PC-9 (cell line): Measurements from ENCODE around the gene RYR1. TPM values are rescaled to one million over a fixed set of nuclear protein-coding genes. Genes with fewer than 3 reads are reported as not detected.

Experiments
- BruUV-seq: library from RNA; stranded (reverse); fragments of 400-500 nt; replicated peaks from 2 replicates; lab custom pipeline; 2021; lab: Mats Ljungman, UMichigan
- CTCF ChIA-PET: fragments of 300-600 bp; sonication (Branson Sonifier 250); formaldehyde crosslinking; loops from one replicate; lab custom pipeline; 2022; ENCODE audit warnings: antibody characterized with exemption; lab: Charles Lee
- POLR2A ChIA-PET: fragments of 300-600 bp; sonication (Branson Sonifier 250); formaldehyde crosslinking; loops from one replicate; lab custom pipeline; 2022; ENCODE audit warnings: antibody characterized with exemption; ENCODE audit not compliant: unreplicated experiment; lab: Charles Lee
- DNase-seq, 2 experiments: peaks; one replicate each; pipeline versions ENCODE4 v3.0.0 to v3.0.0-alpha.2; 2015 to 2022; ENCODE audit warnings: mixed read lengths in 1 of 2
- H2AFZ ChIP-seq: fragments of 200-600 bp; sonication (generic); 2 replicates; pipeline ENCODE4 v1.8.1; 2017; ENCODE audit warnings: antibody characterized with exemption
- H3F3A ChIP-seq: fragments of 200-600 bp; sonication (generic); 2 replicates; pipeline ENCODE4 v1.8.1; 2017; ENCODE audit warnings: antibody characterized with exemption, mild to moderate bottlenecking, low read depth; ENCODE audit not compliant: insufficient read depth
- H3K27ac ChIP-seq: fragments of 200-600 bp; sonication (generic); 2 replicates; pipeline ENCODE4 v1.6.1; 2016; ENCODE audit warnings: mixed run types
- H3K27me3 ChIP-seq: fragments of 200-600 bp; sonication (generic); 2 replicates; pipeline ENCODE4 v1.6.1; 2016; ENCODE audit warnings: low read depth, mixed run types; ENCODE audit not compliant: insufficient read depth
- H3K36me3 ChIP-seq: fragments of 200-600 bp; sonication (generic); 2 replicates; pipeline ENCODE4 v1.6.1; 2016; ENCODE audit warnings: low read depth, mixed run types
- H3K4me1 ChIP-seq: fragments of 200-600 bp; sonication (generic); replicated peaks from 2 replicates; pipeline ENCODE4 v1.6.1; 2016; ENCODE audit warnings: mixed run types; ENCODE audit not compliant: insufficient read depth
- H3K4me2 ChIP-seq: fragments of 200-600 bp; sonication (generic); 2 replicates; pipeline ENCODE4 v1.6.1; 2017; ENCODE audit warnings: mixed run types
- H3K4me3 ChIP-seq: fragments of 200-600 bp; sonication (generic); 2 replicates; pipeline ENCODE4 v1.6.1; 2016; ENCODE audit warnings: mixed run types
- H3K79me2 ChIP-seq: fragments of 200-600 bp; sonication (generic); 2 replicates; pipeline ENCODE4 v1.6.1; 2017; ENCODE audit warnings: low read depth, mixed run types
- H3K9me2 ChIP-seq: fragments of 200-600 bp; sonication (generic); 2 replicates; pipeline ENCODE4 v1.8.1; 2017; ENCODE audit warnings: mild to moderate bottlenecking; ENCODE audit not compliant: insufficient read depth
- H3K9me3 ChIP-seq: fragments of 200-600 bp; sonication (generic); 2 replicates; pipeline ENCODE4 v1.8.1; 2016; ENCODE audit warnings: low read depth; ENCODE audit not compliant: insufficient read depth
- H4K20me1 ChIP-seq: fragments of 200-600 bp; sonication (generic); 2 replicates; pipeline ENCODE4 v1.8.1; 2017; ENCODE audit not compliant: insufficient read depth
- CTCF ChIP-seq: fragments of 200-600 bp; sonication (generic); conservative IDR thresholded peaks from 2 replicates; pipeline ENCODE4 v1.6.1; 2017; ENCODE audit warnings: mixed run types, antibody characterized with exemption, mild to moderate bottlenecking, moderate library complexity
- EZH2 ChIP-seq: fragments of 200-600 bp; sonication (generic); IDR thresholded peaks from 2 replicates; pipeline ENCODE4 v1.8.0; 2017; ENCODE audit warnings: antibody characterized with exemption, low read depth
- intact Hi-C: fragments of 100-400 bp; cut with micrococcal nuclease; formaldehyde crosslinking; loops from one replicate; pipeline ENCODE4 v1.10.0; 2022; ENCODE audit not compliant: unreplicated experiment
- total RNA-seq: library from RNA; stranded (reverse); gene quantifications from 2 replicates; pipeline ENCODE4 v1.2.3, GENCODE V29; 2021

RYR1 gene
- total RNA-seq, 1 experiment from 2014 or later, result 1.0 TPM

- ChIA-PET POLR2A (no interaction called here), CTCF (no interaction called here)
- DNase-seq, result no peak
- peaks cover 7% of the 10 kb centered on the region; the same call in 1 of the 2 replicates for H3K4me1 ChIP-seq
- no peaks in the 10 kb centered on the region for H3K9me3 ChIP-seq
- H3F3A ChIP-seq, result peaks cover 3% of the 10 kb centered on the region; the same call in 1 of the 2 replicates
- H2AFZ ChIP-seq, result no peak overlapping the region
- no peak overlapping the region for H3K4me3 ChIP-seq
- intact Hi-C loops, result no loop called here
- H3K9me2 ChIP-seq, result no peaks in the 10 kb centered on the region
- no TSS peak for BruUV-seq
- H3K27me3 ChIP-seq, result no peaks in the 10 kb centered on the region; the same call in 1 of the 2 replicates
- no peaks in the 10 kb centered on the region for H3K36me3 ChIP-seq
- H3K4me2 ChIP-seq, result no peak overlapping the region
- H3K27ac ChIP-seq, result no peak overlapping the region
- no peak for TF ChIP-seq CTCF
- TF ChIP-seq EZH2, result no peak
- no peaks in the 10 kb centered on the region for H3K79me2 ChIP-seq
- H4K20me1 ChIP-seq, result no peaks in the 10 kb centered on the region
These were observed 130.0 kb downstream of the RYR1 start for GRCh38 chr19:38563475-38563874.

- DNase-seq, result peak in 1 of 2 experiments; percentile 8
- no peaks in the 10 kb centered on the region for H3K9me3 ChIP-seq
- intact Hi-C loops, result no loop called here
- H3K4me2 ChIP-seq, result peak overlapping the region; percentile 31; the same call in 1 of the 2 replicates
- no peaks in the 10 kb centered on the region for H3K79me2 ChIP-seq
- no peaks in the 10 kb centered on the region for H3K9me2 ChIP-seq
- no peak overlapping the region for H3K27ac ChIP-seq
- H3K27me3 ChIP-seq, result no peaks in the 10 kb centered on the region; the same call in 1 of the 2 replicates
- H3K4me3 ChIP-seq, result no peak overlapping the region
- POLR2A ChIA-PET, result no interaction called here
- TF ChIP-seq CTCF (no peak), EZH2 (no peak)
- no peaks in the 10 kb centered on the region for H4K20me1 ChIP-seq
- no peak overlapping the region for H2AFZ ChIP-seq
- peaks cover 8% of the 10 kb centered on the region; the same call in 1 of the 2 replicates for H3F3A ChIP-seq
- BruUV-seq, result no TSS peak
- CTCF ChIA-PET, result no interaction called here
- H3K4me1 ChIP-seq, result 0 out of 2 replicates have a peak, but pooled peaks cover under 1% of the 10 kb centered on the region
- no peaks in the 10 kb centered on the region for H3K36me3 ChIP-seq
These were observed 131.6 kb downstream of the RYR1 start for GRCh38 chr19:38564981-38565690.

GRCh38 chr19:38565691-38566105, 132.2 kb downstream of the RYR1 start:
- intact Hi-C loops, result no loop called here
- Histone ChIP-seq H3K27ac (no peak overlapping the region), H2AFZ (no peak overlapping the region), H3K4me2 (peak overlapping the region; percentile 31; the same call in 1 of the 2 replicates), H3K9me2 (no peaks in the 10 kb centered on the region), H3K27me3 (no peaks in the 10 kb centered on the region; the same call in 1 of the 2 replicates), H3F3A (peaks cover 8% of the 10 kb centered on the region; the same call in 1 of the 2 replicates), H3K79me2 (no peaks in the 10 kb centered on the region), H3K36me3 (no peaks in the 10 kb centered on the region), H3K9me3 (no peaks in the 10 kb centered on the region), H4K20me1 (no peaks in the 10 kb centered on the region), H3K4me1 (no peaks in the 10 kb centered on the region), H3K4me3 (no peak overlapping the region)
- CTCF ChIA-PET, result no interaction called here
- no peak for DNase-seq
- POLR2A ChIA-PET, result no interaction called here
- BruUV-seq, result no TSS peak
- TF ChIP-seq CTCF (no peak), EZH2 (no peak)
